GM10248 (cell line): Measurements from ENCODE around the gene C10orf120.

ENCODE experiments used
- CTCF ChIA-PET: fragments of 300-600 bp; sonication (Branson Sonifier 250); formaldehyde crosslinking; extraction: SDS; loops from one replicate; lab custom pipeline; 2021; ENCODE audit warnings: antibody characterized with exemption; lab: Yijun Ruan, JAX
- POLR2A ChIA-PET: fragments of 350-650 bp; sonication (Branson Sonifier 250); formaldehyde crosslinking; extraction: SDS; loops from one replicate; lab custom pipeline; 2020; ENCODE audit warnings: antibody characterized with exemption; lab: Yijun Ruan, JAX
- DNase-seq: peaks from one replicate; pipeline ENCODE4 v3.0.0; 2012; ENCODE audit errors: extremely low spot score
- CTCF ChIP-seq: IDR thresholded peaks from 2 replicates; pipeline ENCODE4 v1.5.1; 2012; ENCODE audit warnings: mild to moderate bottlenecking, low read depth; ENCODE audit errors: extremely low read depth, missing control alignments, control extremely low read depth

The C10orf120 gene

GRCh38 chr10:122707535-122707934 is 7.9 kb upstream of the C10orf120 start:
- no peak for DNase-seq
- CTCF ChIA-PET = interaction anchor here (1.5 to 5.0 kb wide), 2 partner anchors 58 to 336 kb away, joined by 3 to 50 read pairs; no protein-coding TSS in a partner anchor
- TF ChIP-seq CTCF = no peak
- POLR2A ChIA-PET = no interaction called here

- ChIA-PET POLR2A (no interaction called here), CTCF (interaction anchor here (1.5 to 5.0 kb wide), 2 partner anchors 57 to 336 kb away, joined by 3 to 50 read pairs; no protein-coding TSS in a partner anchor)
- no peak for TF ChIP-seq CTCF
Observed at GRCh38 chr10:122706947-122707346, 7.3 kb upstream of the C10orf120 start.

GRCh38 chr10:122706467-122706866 is 6.8 kb upstream of the C10orf120 start:
- ChIA-PET CTCF (interaction anchor here (0.9 to 5.0 kb wide), 3 partner anchors 10 to 337 kb away, joined by 3 to 50 read pairs (median 3); no protein-coding TSS in a partner anchor), POLR2A (no interaction called here)
- no peak for TF ChIP-seq CTCF

More at GRCh38 chr10:122706947-122707346, 7.3 kb upstream of the C10orf120 start:
- DNase-seq = no peak

GRCh38 chr10:122703483-122704448 is 4.1 kb upstream of the C10orf120 start:
- ChIA-PET CTCF (interaction anchor here (0.6 to 5.0 kb wide), 10 partner anchors 8 to 62 kb away, joined by 3 to 50 read pairs (median 3); no protein-coding TSS in a partner anchor), POLR2A (no interaction called here)
- peak; percentile 76 for DNase-seq
- peak; percentile 77 for TF ChIP-seq CTCF

More at GRCh38 chr10:122706467-122706866, 6.8 kb upstream of the C10orf120 start:
- no peak for DNase-seq

- DNase-seq = no peak
- ChIA-PET POLR2A (no interaction called here), CTCF (no interaction called here)
- TF ChIP-seq CTCF = no peak
Observed at GRCh38 chr10:122702275-122702674, 2.6 kb upstream of the C10orf120 start.

GRCh38 chr10:122701652-122702051 is 2.0 kb upstream of the C10orf120 start:
- TF ChIP-seq CTCF = no peak
- DNase-seq = no peak
- POLR2A ChIA-PET = no interaction called here
- CTCF ChIA-PET = no interaction called here
